HepG2 (cell line): Measurements from ENCODE around the gene HAUS2. TPM values are rescaled to one million over a fixed set of nuclear protein-coding genes. Genes with fewer than 3 reads are reported as not detected.
A peak's percentile ranks its signal among the peaks of the same experiment; 100 is the strongest.

ENCODE experiments used
- FLYWCH1 ChIP-seq: sonication (generic); formaldehyde crosslinking; IDR thresholded peaks from 2 replicates; pipeline ENCODE4 v1.8.1; 2023; ENCODE audit warnings: mild to moderate bottlenecking, missing genetic modification reagents
- GLMP ChIP-seq: sonication (generic); formaldehyde crosslinking; IDR thresholded peaks from 2 replicates; pipeline ENCODE4 v1.9.0; 2021; ENCODE audit warnings: missing genetic modification reagents, mild to moderate bottlenecking, borderline replicate concordance
- HNRNPL ChIP-seq: fragments of 200-400 bp; formaldehyde crosslinking; IDR thresholded peaks from 2 replicates; pipeline ENCODE4 v1.6.1; 2017; ENCODE audit warnings: mild to moderate bottlenecking, low read depth, low read length
- HOXA5 ChIP-seq: sonication (generic); formaldehyde crosslinking; IDR thresholded peaks from 2 replicates; pipeline ENCODE4 v1.4.0; 2020; ENCODE audit warnings: missing genetic modification reagents
- MATR3 ChIP-seq: sonication (generic); formaldehyde crosslinking; IDR thresholded peaks from 2 replicates; pipeline ENCODE4 v1.4.0; 2020; ENCODE audit warnings: missing genetic modification reagents
- MYC ChIP-seq: sonication (generic); formaldehyde crosslinking; IDR thresholded peaks from 2 replicates; pipeline ENCODE4 v1.9.0; 2021; ENCODE audit warnings: missing genetic modification reagents, borderline replicate concordance
- PATZ1 ChIP-seq: sonication (generic); formaldehyde crosslinking; IDR thresholded peaks from 2 replicates; pipeline ENCODE4 v1.4.0; 2020; ENCODE audit warnings: missing genetic modification reagents
- RELA ChIP-seq: sonication (generic); formaldehyde crosslinking; IDR thresholded peaks from 2 replicates; pipeline ENCODE4 v1.4.0; 2020; ENCODE audit warnings: missing genetic modification reagents
- ZNF10 ChIP-seq: sonication (generic); formaldehyde crosslinking; IDR thresholded peaks from 2 replicates; pipeline ENCODE4 v1.4.0; 2020; ENCODE audit warnings: mild to moderate bottlenecking, low read depth, missing genetic modification reagents, borderline replicate concordance
- ZNF232 ChIP-seq: sonication (generic); formaldehyde crosslinking; IDR thresholded peaks from 2 replicates; pipeline ENCODE4 v1.4.0; 2020; ENCODE audit warnings: missing genetic modification reagents, borderline replicate concordance
- ZNF326 ChIP-seq: sonication (generic); formaldehyde crosslinking; IDR thresholded peaks from 2 replicates; pipeline ENCODE4 v1.4.0; 2020; ENCODE audit warnings: missing genetic modification reagents, borderline replicate concordance
- ZNF660 ChIP-seq: sonication (generic); formaldehyde crosslinking; IDR thresholded peaks from 2 replicates; pipeline ENCODE4 v1.5.1; 2020; ENCODE audit warnings: mild to moderate bottlenecking, low read depth, missing genetic modification reagents, borderline replicate concordance
- ZNF775 ChIP-seq: sonication (generic); formaldehyde crosslinking; IDR thresholded peaks from 2 replicates; pipeline ENCODE4 v1.4.0; 2020; ENCODE audit warnings: missing genetic modification reagents, mild to moderate bottlenecking, moderate library complexity, borderline replicate concordance
- polyA plus RNA-seq, 8 experiments: library from polyadenylated mRNA; depleted of rRNA in 3 of 8; stranded (reverse) in 7 of 8; unstranded in 1 of 8; fragments of >200 nt; fragmentation: Illumina TruSeq in 4 of 8; extraction: Trizol in 4 of 8; gene quantifications; 2 replicates each; pipeline versions ENCODE4 v1.2.1 to v1.2.3, GENCODE V29; 2011 to 2016; ENCODE audit warnings: low read depth in 4 of 8, missing spikeins in 1 of 8, mixed read lengths in 1 of 8; ENCODE audit not compliant: insufficient read depth in 1 of 8
- total RNA-seq, 5 experiments: library from RNA; depleted of rRNA; stranded (reverse); fragments of >200 nt; fragmentation: Illumina TruSeq; extraction: Trizol; gene quantifications; 2 replicates each; pipeline ENCODE4 v1.2.3, GENCODE V29; 2016; ENCODE audit warnings: low read depth in 1 of 5
- TF ChIP-seq, protein P1 (sequence below): sonication (generic); formaldehyde crosslinking; IDR thresholded peaks from 2 replicates; pipeline ENCODE4 v1.4.0; 2020; ENCODE audit warnings: missing genetic modification reagents, borderline replicate concordance
- TF ChIP-seq, protein P2 (sequence below): sonication (generic); formaldehyde crosslinking; IDR thresholded peaks from 2 replicates; pipeline ENCODE4 v1.5.0; 2020; ENCODE audit warnings: mild to moderate bottlenecking, missing genetic modification reagents

Gene HAUS2
- total and polyA plus RNA-seq, 2 of the 13 experiments (the other 11 are each of a cell fraction or from before 2014, with no cell fraction given) = 11.6 to 32.9 TPM

DNA sequence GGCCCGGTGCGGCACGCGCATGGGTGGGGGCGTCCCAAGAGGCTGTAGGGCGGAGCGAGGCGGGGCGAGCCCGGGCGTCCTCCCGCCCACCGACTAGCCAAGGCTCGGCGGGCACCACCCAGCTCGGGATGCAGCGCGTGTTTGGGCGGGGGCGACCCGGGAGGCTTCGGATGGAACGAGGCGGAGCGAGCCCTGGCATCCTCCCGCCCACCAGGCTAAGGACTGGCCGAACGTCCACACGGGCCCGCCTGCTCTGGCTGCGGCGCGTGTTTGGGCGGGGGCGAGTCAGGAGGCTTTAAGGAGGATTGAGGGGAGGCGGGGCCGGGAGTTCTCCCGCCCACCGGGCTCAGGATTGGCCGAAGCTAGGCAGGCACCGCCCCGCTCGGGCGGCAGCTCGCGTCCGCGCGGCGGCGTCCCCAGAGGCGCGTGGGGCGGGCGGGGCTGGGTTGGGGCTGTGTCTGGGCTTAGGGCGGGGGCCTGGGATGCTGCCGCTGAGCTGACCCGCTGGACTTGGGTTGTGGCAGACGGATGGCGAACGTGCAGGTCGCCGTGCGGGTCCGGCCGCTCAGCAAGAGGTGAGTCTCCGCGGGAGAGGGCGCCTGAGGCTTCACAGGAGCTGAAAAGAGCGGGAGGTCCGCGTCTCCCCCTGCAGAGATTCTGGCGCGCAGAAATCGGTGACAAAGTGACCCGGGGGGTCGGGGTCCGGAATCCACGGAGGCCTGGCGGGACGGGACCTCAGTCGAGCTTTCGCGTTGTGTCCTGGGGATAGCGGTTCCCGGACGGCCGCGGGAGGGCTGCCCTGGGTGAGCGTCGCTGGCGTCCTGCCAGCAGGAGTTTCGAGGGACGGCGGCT, 26.8 kb downstream of the HAUS2 start, which contains the start of gene STARD9 (continued):
- TF ChIP-seq FLYWCH1 (no peak), PATZ1 (CRISPR knock-in tag) (peak; percentile 82), ZNF10 (CRISPR knock-in tag) (no peak), HNRNPL (peak; percentile 55; the same call in 1 of the 2 replicates), HOXA5 (CRISPR knock-in tag) (peak; percentile 77; the same call in 1 of the 2 replicates), RELA (CRISPR knock-in tag) (no peak), MYC (CRISPR knock-in tag) (peak; percentile 84; the same call in 1 of the 2 replicates), ZNF775 (peak; percentile 82; the same call in 1 of the 2 replicates), ZNF326 (CRISPR knock-in tag) (no peak), ZNF660 (CRISPR knock-in tag) (no peak), MATR3 (CRISPR knock-in tag) (no peak), ZNF232 (CRISPR knock-in tag) (peak; percentile 74), GLMP (CRISPR knock-in tag) (no peak)
- TF ChIP-seq, protein P1, sequence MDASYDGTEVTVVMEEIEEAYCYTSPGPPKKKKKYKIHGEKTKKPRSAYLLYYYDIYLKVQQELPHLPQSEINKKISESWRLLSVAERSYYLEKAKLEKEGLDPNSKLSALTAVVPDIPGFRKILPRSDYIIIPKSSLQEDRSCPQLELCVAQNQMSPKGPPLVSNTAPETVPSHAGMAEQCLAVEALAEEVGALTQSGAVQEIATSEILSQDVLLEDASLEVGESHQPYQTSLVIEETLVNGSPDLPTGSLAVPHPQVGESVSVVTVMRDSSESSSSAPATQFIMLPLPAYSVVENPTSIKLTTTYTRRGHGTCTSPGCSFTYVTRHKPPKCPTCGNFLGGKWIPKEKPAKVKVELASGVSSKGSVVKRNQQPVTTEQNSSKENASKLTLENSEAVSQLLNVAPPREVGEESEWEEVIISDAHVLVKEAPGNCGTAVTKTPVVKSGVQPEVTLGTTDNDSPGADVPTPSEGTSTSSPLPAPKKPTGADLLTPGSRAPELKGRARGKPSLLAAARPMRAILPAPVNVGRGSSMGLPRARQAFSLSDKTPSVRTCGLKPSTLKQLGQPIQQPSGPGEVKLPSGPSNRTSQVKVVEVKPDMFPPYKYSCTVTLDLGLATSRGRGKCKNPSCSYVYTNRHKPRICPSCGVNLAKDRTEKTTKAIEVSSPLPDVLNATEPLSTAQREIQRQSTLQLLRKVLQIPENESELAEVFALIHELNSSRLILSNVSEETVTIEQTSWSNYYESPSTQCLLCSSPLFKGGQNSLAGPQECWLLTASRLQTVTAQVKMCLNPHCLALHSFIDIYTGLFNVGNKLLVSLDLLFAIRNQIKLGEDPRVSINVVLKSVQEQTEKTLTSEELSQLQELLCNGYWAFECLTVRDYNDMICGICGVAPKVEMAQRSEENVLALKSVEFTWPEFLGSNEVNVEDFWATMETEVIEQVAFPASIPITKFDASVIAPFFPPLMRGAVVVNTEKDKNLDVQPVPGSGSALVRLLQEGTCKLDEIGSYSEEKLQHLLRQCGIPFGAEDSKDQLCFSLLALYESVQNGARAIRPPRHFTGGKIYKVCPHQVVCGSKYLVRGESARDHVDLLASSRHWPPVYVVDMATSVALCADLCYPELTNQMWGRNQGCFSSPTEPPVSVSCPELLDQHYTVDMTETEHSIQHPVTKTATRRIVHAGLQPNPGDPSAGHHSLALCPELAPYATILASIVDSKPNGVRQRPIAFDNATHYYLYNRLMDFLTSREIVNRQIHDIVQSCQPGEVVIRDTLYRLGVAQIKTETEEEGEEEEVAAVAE = no peak
- TF ChIP-seq, protein P2, sequence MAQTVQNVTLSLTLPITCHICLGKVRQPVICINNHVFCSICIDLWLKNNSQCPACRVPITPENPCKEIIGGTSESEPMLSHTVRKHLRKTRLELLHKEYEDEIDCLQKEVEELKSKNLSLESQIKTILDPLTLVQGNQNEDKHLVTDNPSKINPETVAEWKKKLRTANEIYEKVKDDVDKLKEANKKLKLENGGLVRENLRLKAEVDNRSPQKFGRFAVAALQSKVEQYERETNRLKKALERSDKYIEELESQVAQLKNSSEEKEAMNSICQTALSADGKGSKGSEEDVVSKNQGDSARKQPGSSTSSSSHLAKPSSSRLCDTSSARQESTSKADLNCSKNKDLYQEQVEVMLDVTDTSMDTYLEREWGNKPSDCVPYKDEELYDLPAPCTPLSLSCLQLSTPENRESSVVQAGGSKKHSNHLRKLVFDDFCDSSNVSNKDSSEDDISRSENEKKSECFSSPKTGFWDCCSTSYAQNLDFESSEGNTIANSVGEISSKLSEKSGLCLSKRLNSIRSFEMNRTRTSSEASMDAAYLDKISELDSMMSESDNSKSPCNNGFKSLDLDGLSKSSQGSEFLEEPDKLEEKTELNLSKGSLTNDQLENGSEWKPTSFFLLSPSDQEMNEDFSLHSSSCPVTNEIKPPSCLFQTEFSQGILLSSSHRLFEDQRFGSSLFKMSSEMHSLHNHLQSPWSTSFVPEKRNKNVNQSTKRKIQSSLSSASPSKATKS (CRISPR knock-in tag) = no peak
